Measurements from ENCODE around the gene GRIK5. TPM values are rescaled to one million over a fixed set of nuclear protein-coding genes. Genes with fewer than 3 reads are reported as not detected.

Gene GRIK5
- total and polyA plus RNA-seq, 2 donors (not counting 3 experiments of a cell fraction or from before 2014, with no cell fraction given): 0.80 to 2.2 TPM

GRCh38 chr19:42099336-42099925 is 29.4 kb upstream of the GRIK5 start:
- no peak overlapping the region for H3K27ac ChIP-seq (ENCODE audit: insufficient read depth, low read depth, low read length)
- POLR2A ChIA-PET: no interaction called here
- peaks cover 0 to 2% of the 10 kb centered on the region in 2 experiments for H3K27me3 ChIP-seq (ENCODE audit: control insufficient read depth in 2 of 2, insufficient read depth in 2 of 2, low read length in 2 of 2)
- no peaks in the 10 kb centered on the region for H3K36me3 ChIP-seq (ENCODE audit: control insufficient read depth in 2 of 2, extremely low read depth in 1 of 2, insufficient read depth in 2 of 2, low read length in 2 of 2)
- no peaks in the 10 kb centered on the region for H3K9me1 ChIP-seq (replicated peaks; ENCODE audit: control insufficient read depth, extremely low read depth, insufficient read depth, low read length)
- H3K4me1 ChIP-seq (ENCODE audit: control insufficient read depth, extremely low read depth, insufficient read depth, low read length): no peaks in the 10 kb centered on the region
- DNase-seq (ENCODE audit: low read depth, low spot score) (no peak), FAIRE-seq (no peak)
- dilution Hi-C loops (cut with MboI; ENCODE audit: extremely low pct_ligation_motif_present, low sequenced_read_pairs) (no loop called here), intact Hi-C loops (cut with micrococcal nuclease) (no loop called here)
- no peak overlapping the region for H3K9ac ChIP-seq (replicated peaks; ENCODE audit: extremely low read depth, insufficient read depth, low read length)
- H2AFZ ChIP-seq (ENCODE audit: low read depth, low read length): no peak overlapping the region
- H3K4me3 ChIP-seq (replicated peaks in 1 of 3; ENCODE audit: insufficient read depth in 1 of 3, low read depth in 1 of 3, low read length in 3 of 3): no peak overlapping the region
- no peaks in the 10 kb centered on the region for H3K9me3 ChIP-seq (replicated peaks; ENCODE audit: control insufficient read depth, insufficient read depth, low read length)
- BruUV-seq (replicated peaks): no TSS peak
- no peaks in the 10 kb centered on the region for H4K20me1 ChIP-seq (replicated peaks; ENCODE audit: control insufficient read depth, extremely low read depth, insufficient read depth, low read length)
- CTCF ChIA-PET: interaction anchor here (1.0 to 1.5 kb wide), 3 partner anchors 9 to 15 kb away, joined by 3 to 6 read pairs (median 6); no protein-coding TSS in a partner anchor
- TF ChIP-seq MYC (IDR thresholded peaks at IDR 0.05; ENCODE audit: low read depth, low read length) (no peak), FOS (IDR thresholded peaks at IDR 0.05; ENCODE audit: borderline replicate concordance, insufficient read depth, low read length) (no peak), POLR2A (IDR thresholded peaks at IDR 0.05; ENCODE audit: low read depth, low read length) (no peak)
- no peak overlapping the region for H3K4me2 ChIP-seq (ENCODE audit: insufficient read depth, low read length)
- H3K79me2 ChIP-seq (ENCODE audit: control insufficient read depth, insufficient read depth, low read length): no peaks in the 10 kb centered on the region

GRCh38 chr19:42098781-42099180 is 28.8 kb upstream of the GRIK5 start:
- no peaks in the 10 kb centered on the region for H3K36me3 ChIP-seq (ENCODE audit: control insufficient read depth in 2 of 2, extremely low read depth in 1 of 2, insufficient read depth in 2 of 2, low read length in 2 of 2)
- no peaks in the 10 kb centered on the region for H3K27me3 ChIP-seq (ENCODE audit: control insufficient read depth in 2 of 2, insufficient read depth in 2 of 2, low read length in 2 of 2)
- ChIA-PET POLR2A (no interaction called here), CTCF (interaction anchor here (1.0 to 1.5 kb wide), 2 partner anchors 15 to 17 kb away, joined by 5 to 6 read pairs; no protein-coding TSS in a partner anchor)
- no peak overlapping the region for H3K4me3 ChIP-seq (replicated peaks in 1 of 3; ENCODE audit: insufficient read depth in 1 of 3, low read depth in 1 of 3, low read length in 3 of 3)
- peaks cover 3% of the 10 kb centered on the region for H3K4me1 ChIP-seq (ENCODE audit: control insufficient read depth, extremely low read depth, insufficient read depth, low read length)
- H2AFZ ChIP-seq (ENCODE audit: low read depth, low read length): no peak overlapping the region
- BruUV-seq (replicated peaks): no TSS peak
- H4K20me1 ChIP-seq (replicated peaks; ENCODE audit: control insufficient read depth, extremely low read depth, insufficient read depth, low read length): no peaks in the 10 kb centered on the region
- no peaks in the 10 kb centered on the region for H3K9me1 ChIP-seq (replicated peaks; ENCODE audit: control insufficient read depth, extremely low read depth, insufficient read depth, low read length)
- dilution Hi-C loops (cut with MboI; ENCODE audit: extremely low pct_ligation_motif_present, low sequenced_read_pairs): no loop called here
- TF ChIP-seq POLR2AphosphoS5 (IDR thresholded peaks at IDR 0.05; ENCODE audit: insufficient read depth, low read depth, low read length) (no peak), GATA2 (IDR thresholded peaks at IDR 0.05; ENCODE audit: insufficient read depth, insufficient read length, low read depth, low read length) (no peak), FOS (IDR thresholded peaks at IDR 0.05; ENCODE audit: borderline replicate concordance, insufficient read depth, low read length) (no peak)
- H3K4me2 ChIP-seq (ENCODE audit: insufficient read depth, low read length): no peak overlapping the region
- no peak overlapping the region for H3K27ac ChIP-seq (ENCODE audit: insufficient read depth, low read depth, low read length)
- DNase-seq (ENCODE audit: low read depth, low spot score): no peak
- no peak overlapping the region for H3K9ac ChIP-seq (replicated peaks; ENCODE audit: extremely low read depth, insufficient read depth, low read length)
- FAIRE-seq: no peak
- intact Hi-C loops (cut with micrococcal nuclease): no loop called here
- no peaks in the 10 kb centered on the region for H3K79me2 ChIP-seq (ENCODE audit: control insufficient read depth, insufficient read depth, low read length)
- H3K9me3 ChIP-seq (replicated peaks; ENCODE audit: control insufficient read depth, insufficient read depth, low read length): no peaks in the 10 kb centered on the region

Data from endothelial cell of umbilical vein (primary cell).